Endodermal cell (in vitro differentiated cells): Measurements from ENCODE around the gene PXDC1. TPM values are rescaled to one million over a fixed set of nuclear protein-coding genes. Genes with fewer than 3 reads are reported as not detected.
"Not testable (repeated sequence)": the region's sequence is repeated elsewhere in the genome, so short reads cannot be mapped to it uniquely, and the experiment has no call there.

Source experiments
- DNase-seq: peaks from one replicate; pipeline ENCODE4 v3.0.0-alpha.2; 2017
- H3K27ac ChIP-seq: 2 replicates; pipeline ENCODE4 v1.5.1; 2013; ENCODE audit warnings: mild to moderate bottlenecking, low read depth, low read length, moderate library complexity
- H3K27me3 ChIP-seq: 2 replicates; pipeline ENCODE4 v1.6.1; 2013; ENCODE audit warnings: mild to moderate bottlenecking, low read length, moderate library complexity; ENCODE audit not compliant: insufficient read depth, control insufficient read depth, poor library complexity, severe bottlenecking
- H3K36me3 ChIP-seq: 2 replicates; pipeline ENCODE4 v1.7.0; 2013; ENCODE audit warnings: mild to moderate bottlenecking, low read length, moderate library complexity; ENCODE audit not compliant: control insufficient read depth, insufficient read depth
- H3K4me1 ChIP-seq: one replicate; pipeline ENCODE4 v1.7.0; 2013; ENCODE audit warnings: low read length; ENCODE audit not compliant: control insufficient read depth, insufficient read depth
- H3K4me3 ChIP-seq: 2 replicates; pipeline ENCODE4 v1.5.1; 2013; ENCODE audit warnings: mild to moderate bottlenecking, low read length, moderate library complexity
- H3K9ac ChIP-seq: 2 replicates; pipeline ENCODE4 v1.6.1; 2013; ENCODE audit warnings: mild to moderate bottlenecking, low read length, moderate library complexity; ENCODE audit not compliant: poor library complexity, severe bottlenecking; ENCODE audit errors: extremely low read depth
- H3K9me3 ChIP-seq: 2 replicates; pipeline ENCODE4 v1.6.1; 2013; ENCODE audit warnings: mild to moderate bottlenecking, low read length, moderate library complexity; ENCODE audit not compliant: control insufficient read depth
- H3K27ac Mint-ChIP-seq: 2 replicates; pipeline ENCODE4 v1.8.0; 2020; ENCODE audit warnings: mixed read lengths
- H3K27me3 Mint-ChIP-seq: 2 replicates; pipeline ENCODE4 v1.8.0; 2021; ENCODE audit warnings: mild to moderate bottlenecking, mixed read lengths; ENCODE audit not compliant: insufficient read depth
- H3K36me3 Mint-ChIP-seq: 2 replicates; pipeline ENCODE4 v1.8.0; 2020; ENCODE audit warnings: low read depth, mixed read lengths
- H3K4me1 Mint-ChIP-seq: 2 replicates; pipeline ENCODE4 v1.8.0; 2020; ENCODE audit warnings: mixed read lengths
- H3K4me3 Mint-ChIP-seq: 2 replicates; pipeline ENCODE4 v1.8.0; 2020; ENCODE audit warnings: mild to moderate bottlenecking, moderate library complexity, mixed read lengths
- H3K9me3 Mint-ChIP-seq: 2 replicates; pipeline ENCODE4 v1.8.0; 2020; ENCODE audit warnings: mild to moderate bottlenecking, mixed read lengths
- CTCF ChIP-seq: fragments of 200-600 bp; sonication (generic); conservative IDR thresholded peaks from 2 replicates; pipeline ENCODE4 v1.5.0; 2021; ENCODE audit warnings: antibody characterized with exemption, mild to moderate bottlenecking
- WGBS, 2 experiments: methylation state at CpG; one replicate each; pipeline versions ENCODE4 v1.1.5 to v1.1.7; 2013; ENCODE audit warnings: missing lambda C conversion rate in 2 of 2, mixed read lengths in 1 of 2; ENCODE audit not compliant: insufficient coverage in 1 of 2, insufficient read length in 1 of 2; 5-methylcytosine and 5-hydroxymethylcytosine counted together
- total RNA-seq, 2 donors: library from RNA; stranded (reverse); fragmentation: NEBNext Ultra II Directional in 1 of 2; extraction: Animal tissue kit (Norgen Biotek cat#: 25700) in 1 of 2; gene quantifications; 2 replicates in 1 of 2; 3 replicates in 1 of 2; pipeline ENCODE4 v1.2.1, GENCODE V29; 2021

The PXDC1 gene
- total RNA-seq, 2 donors from 2014 or later = 3.3 to 4.6 TPM

GRCh38 chr6:3775386-3775785 is 23.9 kb upstream of the PXDC1 start:
- DNase-seq = no peak
- H3K27me3 Mint-ChIP-seq = peaks cover 20% of the 10 kb centered on the region
- Histone ChIP-seq H3K27me3 (no peaks in the 10 kb centered on the region), H3K9ac (no peak overlapping the region), H3K9me3 (no peaks in the 10 kb centered on the region), H3K27ac (no peak overlapping the region), H3K4me1 (no peaks in the 10 kb centered on the region), H3K36me3 (no peaks in the 10 kb centered on the region), H3K4me3 (no peak overlapping the region)
- no peak for TF ChIP-seq CTCF
- H3K27ac Mint-ChIP-seq = no peak overlapping the region
- no peaks in the 10 kb centered on the region for H3K4me1 Mint-ChIP-seq
- no peak overlapping the region for H3K4me3 Mint-ChIP-seq
- H3K36me3 Mint-ChIP-seq = no peaks in the 10 kb centered on the region
- 94 to 100% methylated on average over 5 to 7 of the region's 7 CpGs for WGBS, 2 experiments
- peaks cover 7% of the 10 kb centered on the region for H3K9me3 Mint-ChIP-seq

GRCh38 chr6:3773678-3774298 is 22.3 kb upstream of the PXDC1 start:
- Mint-ChIP-seq H3K9me3 (peaks cover 7% of the 10 kb centered on the region), H3K4me1 (peaks cover 5% of the 10 kb centered on the region), H3K27ac (no peak overlapping the region), H3K36me3 (no peaks in the 10 kb centered on the region), H3K27me3 (peaks cover 29% of the 10 kb centered on the region), H3K4me3 (no peak overlapping the region)
- Histone ChIP-seq H3K9me3 (no peaks in the 10 kb centered on the region), H3K4me3 (no peak overlapping the region), H3K4me1 (no peaks in the 10 kb centered on the region), H3K9ac (no peak overlapping the region), H3K27me3 (no peaks in the 10 kb centered on the region), H3K27ac (no peak overlapping the region), H3K36me3 (no peaks in the 10 kb centered on the region)
- TF ChIP-seq CTCF = no peak
- WGBS, 2 experiments = 93 to 96% methylated on average over 5 to 7 of the region's 7 CpGs
- DNase-seq = no peak

GRCh38 chr6:3772127-3772999 is 20.9 kb upstream of the PXDC1 start:
- WGBS, 2 experiments = 93 to 96% methylated on average over 9 to 12 of the region's 12 CpGs
- not testable (repeated sequence) for H3K4me1 ChIP-seq, H3K36me3 Mint-ChIP-seq, H3K9me3 Mint-ChIP-seq, H3K27ac ChIP-seq, H3K4me1 Mint-ChIP-seq, H3K4me3 Mint-ChIP-seq, H3K4me3 ChIP-seq, H3K9me3 ChIP-seq, H3K36me3 ChIP-seq, H3K9ac ChIP-seq, DNase-seq, H3K27ac Mint-ChIP-seq, H3K27me3 ChIP-seq
- H3K27me3 Mint-ChIP-seq = peaks cover 26% of the 10 kb centered on the region
